Measurements from ENCODE around the gene DCTN3.

GRCh38 chr9:34623374-34624235 lies 3.3 kb upstream of the DCTN3 start:
- TF ChIP-seq GATA2 (IDR thresholded peaks at IDR 0.05; ENCODE audit: low read depth, low read length) (no peak), GATA3 (IDR thresholded peaks at IDR 0.05; ENCODE audit: low read depth, low read length) (no peak)
